Medulla oblongata (tissue), 1 donor: Measurements from ENCODE around the gene PLOD2.
A peak's percentile ranks its signal among the peaks of the same experiment; 100 is the strongest.

Experiments
- DNase-seq: peaks from one replicate; pipeline ENCODE4 v3.0.0-alpha.2; 2015; ENCODE audit errors: extremely low spot score

PLOD2 gene

DNA sequence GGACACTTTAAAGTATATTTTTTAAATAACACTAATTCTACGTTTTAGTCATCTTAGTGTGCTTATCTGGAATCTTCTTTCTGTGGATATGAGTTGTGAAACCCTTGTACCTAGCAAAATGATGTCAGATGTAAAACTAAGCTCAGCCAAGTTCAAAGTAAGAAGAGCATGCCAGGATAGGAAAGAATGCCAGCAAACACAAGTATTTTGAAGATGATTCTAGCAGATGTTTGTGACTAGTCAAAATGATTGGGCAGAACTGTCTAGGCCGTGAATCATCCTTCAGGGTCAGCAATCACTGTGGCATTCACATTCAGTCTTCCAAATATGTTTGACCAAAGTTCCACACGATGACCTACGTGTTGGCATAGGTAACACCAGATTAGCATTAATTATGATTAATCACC is 5.4 kb upstream of the PLOD2 start:
- no peak for DNase-seq

DNA sequence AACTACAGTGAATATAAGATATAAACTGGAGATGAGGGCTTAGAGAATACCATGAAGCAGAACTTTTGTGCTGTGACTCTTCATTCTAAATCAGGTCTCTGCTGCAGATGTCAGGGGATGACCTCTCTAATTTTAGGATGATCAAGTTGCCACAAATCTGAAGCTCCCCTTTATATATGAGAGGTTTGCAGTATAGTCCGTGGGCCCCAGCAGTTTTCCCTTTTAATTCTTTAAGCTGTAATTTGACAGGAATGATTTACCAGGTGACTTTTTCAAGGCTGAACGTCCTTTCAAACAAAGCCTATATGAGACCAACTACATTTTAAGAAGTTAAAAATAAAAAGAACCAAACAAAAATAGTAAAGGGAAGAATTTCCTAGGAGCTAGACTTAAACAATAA is 4.9 kb upstream of the PLOD2 start:
- no peak for DNase-seq

DNA sequence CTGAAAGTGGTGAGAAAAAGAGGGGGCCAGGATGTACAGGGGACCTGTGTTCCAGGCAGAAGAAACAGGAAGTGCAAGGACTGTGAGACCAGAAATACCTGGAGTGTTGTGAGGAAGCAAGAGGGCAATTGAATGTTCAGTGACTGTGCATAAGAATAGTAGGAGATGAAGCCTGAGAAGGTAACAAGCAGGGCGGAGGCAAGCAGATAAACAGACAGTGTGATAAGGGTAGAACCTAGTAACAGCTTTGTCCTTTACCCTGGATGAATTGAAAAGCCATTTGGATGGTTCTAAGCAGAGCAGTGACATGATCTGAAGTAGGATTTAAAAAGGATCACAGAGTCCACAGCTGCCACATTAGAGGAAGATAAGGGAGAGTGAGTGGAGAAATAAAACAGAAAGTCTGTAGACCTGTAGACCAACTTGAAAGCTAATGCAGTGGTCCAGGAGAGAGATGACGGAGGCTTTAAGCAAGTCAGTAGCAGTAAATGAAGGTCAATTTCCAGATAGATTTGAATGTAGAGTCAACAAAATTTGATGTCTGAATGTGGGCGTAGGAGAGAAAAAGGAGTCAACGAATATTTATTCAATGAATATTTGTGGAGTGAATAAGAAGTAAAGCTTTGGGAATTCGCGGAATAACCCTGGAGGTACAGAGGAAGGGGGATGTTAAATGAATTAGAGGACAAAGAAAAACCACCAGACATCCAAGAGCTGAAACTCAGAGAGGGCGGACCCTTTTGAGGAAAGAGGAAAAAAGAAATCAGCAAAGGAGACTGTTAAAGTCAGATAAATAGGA is 4.2 kb upstream of the PLOD2 start:
- no peak for DNase-seq

DNA sequence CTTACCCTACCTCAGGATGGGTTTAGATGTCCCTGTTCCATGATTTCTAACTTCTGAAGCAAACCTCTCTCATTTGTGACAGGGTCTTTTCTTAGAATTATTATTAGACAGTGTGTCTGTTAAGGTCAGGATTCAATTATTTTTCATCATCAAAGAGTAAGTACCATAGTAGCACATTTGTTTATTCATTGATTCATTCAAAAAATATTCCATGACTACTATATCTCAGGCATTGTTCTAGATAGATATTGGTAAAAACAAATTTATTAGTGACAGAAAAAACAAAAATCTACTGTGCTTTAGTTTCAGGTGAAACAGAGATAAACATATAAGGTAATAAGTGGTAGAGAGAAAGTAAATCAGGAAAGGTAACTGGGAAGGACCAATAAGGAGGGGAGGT is 3.5 kb upstream of the PLOD2 start:
- DNase-seq = no peak

DNA sequence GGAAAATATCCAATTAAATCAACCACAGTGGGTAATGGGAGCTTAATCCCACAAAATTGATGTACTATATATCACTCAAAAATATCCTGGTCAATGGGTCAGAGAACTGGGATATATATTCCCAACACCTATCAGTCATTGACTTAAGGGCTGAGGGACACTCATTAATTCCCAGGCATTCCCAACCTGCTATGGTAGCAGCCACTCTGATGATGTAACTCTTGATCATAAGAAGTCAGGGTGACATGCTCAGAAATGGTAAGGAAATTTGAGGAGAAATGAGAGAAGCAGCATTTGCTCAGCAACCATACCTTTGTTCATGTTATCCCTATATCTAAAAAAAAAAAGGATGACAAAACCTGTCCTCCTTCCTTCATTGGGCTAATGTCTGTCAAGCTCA is 3.1 kb upstream of the PLOD2 start:
- no peak for DNase-seq

DNA sequence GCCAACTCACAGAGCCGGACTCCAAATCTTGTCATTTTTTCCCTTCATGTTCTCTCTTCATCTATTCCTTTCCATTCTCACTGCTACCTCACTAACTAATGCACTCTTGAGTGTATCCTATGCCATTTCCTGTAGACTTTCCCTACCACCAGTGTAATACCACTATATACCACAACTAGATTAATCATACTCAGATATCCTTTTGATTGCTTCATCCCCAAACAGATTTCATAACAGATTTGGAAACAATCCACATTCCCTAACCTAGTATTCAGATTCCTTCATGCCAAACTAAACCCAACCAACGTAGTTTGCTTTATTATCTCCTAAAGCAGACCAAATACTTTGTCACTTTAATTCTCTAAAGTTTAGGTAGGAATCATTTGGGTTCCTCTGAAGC is 2.6 kb upstream of the PLOD2 start:
- DNase-seq = no peak

DNA sequence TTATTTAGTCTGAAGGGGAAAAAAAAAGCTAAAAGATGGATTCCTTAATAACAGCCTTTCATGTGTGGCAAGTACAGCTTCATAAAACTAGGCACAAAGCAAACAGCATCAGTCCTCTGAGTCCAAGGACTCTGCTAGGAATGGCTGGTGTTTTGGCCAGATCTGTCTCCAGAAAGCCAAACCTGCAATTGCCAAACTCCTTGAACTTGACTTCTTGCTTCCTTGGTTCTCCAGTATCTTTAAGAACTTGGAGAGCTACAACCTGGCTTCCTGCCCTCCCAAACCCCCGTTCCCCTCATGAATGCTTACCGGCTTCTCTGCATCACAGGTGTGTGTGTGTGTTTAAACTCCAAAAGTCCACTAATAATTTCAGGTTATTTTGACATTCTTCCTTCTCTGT is 1.6 kb upstream of the PLOD2 start:
- no peak for DNase-seq

DNA sequence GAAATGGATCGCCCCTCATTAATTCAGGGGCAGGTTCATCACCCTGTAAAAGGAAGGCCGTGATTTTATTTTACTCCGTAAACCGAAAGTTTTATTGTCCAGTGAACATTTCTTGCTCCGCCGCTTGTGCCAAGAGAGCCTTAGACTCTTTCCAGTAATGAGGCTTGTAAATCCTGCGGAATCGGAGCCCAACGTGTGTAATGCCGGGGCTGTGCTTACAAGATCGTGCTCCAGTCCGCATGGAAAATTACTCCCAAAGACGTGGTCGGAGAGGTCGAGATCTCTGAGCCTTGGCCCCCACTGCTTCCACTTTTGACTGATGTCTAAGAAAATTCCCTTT is 649 bp upstream of the PLOD2 start:
- DNase-seq = peak; percentile 52

DNA sequence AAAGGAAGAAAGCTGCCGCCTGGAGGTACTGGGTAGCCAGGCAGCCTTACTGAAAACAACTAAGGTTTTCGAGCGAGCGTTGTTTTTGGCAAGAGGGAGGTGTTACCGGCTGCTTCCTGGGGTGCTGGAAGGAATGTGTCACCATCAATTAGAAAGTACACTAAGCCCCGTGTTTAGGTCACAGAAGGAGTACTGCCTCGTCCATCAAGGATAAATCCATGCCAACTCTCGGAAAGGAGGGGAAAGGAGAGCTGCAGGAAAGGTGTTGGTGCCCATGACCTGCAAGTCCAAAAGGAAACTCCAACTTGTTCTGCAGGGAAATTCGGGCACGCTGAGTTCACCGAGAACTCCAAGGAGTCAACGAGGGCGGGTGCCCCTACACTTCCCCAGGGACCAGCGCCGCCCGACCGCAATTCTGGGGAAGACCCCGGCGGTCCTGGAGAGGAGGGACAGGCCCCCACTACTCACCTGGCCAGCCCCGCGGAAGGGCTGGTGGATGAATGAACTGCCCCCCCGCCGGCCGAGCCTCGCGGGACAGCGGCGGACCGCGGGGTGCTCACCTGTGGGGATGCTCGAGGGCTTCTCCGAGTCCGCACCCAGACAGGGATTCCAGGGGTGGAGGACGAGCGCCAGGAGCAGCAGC is 542 bp downstream of the PLOD2 start:
- DNase-seq = peak; percentile 76

DNA sequence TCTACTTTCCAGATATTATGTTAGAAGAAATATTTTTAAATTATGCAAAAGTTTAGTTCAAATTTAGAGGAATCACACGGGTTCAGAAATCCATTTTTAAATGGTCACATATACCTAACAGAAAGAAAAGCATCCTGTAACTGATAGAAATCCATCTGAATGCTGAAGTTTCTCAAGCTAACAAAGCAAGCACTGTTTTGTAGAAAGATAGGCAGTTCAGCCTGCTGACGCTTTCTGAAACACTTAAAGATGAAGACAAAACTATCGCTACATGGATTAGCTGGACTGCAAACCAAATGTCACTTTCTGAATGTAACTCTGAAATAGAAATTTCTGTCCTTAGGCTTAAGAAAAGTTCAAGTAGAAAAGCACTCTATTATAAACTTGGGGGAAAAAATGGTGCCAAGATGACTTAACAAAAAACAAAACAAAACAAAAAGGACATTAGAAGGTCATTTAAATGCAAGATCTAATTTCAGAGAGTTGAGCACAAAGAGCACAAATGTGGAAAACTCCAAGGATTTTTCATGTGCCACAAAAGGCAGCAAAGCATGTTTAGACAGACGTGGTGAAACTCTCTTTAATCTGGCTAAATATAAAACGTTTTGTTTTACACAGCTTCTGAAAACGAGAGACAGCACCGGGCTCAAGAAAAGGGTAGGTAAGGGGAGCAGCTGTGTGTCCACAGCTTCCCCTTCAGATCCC is 1.2 kb downstream of the PLOD2 start:
- DNase-seq = peak; percentile 62

DNA sequence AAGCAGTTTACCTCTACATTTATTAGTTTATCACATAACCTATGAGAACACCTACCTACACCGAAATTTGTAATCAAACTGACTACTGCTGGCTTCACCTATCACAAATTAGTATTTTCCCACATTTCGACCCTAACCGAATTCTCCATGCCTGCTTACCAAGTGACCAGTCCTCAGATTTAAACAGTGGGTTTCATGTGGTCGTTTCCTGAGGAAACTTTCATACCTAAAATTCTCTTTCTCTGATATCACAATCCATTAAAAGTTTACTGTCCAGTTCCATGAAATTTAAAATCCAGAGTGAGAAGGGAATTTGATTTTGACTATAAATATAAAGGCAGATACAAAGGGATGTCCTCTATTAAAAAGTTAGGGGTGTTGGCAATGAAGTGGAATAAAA is 1.9 kb downstream of the PLOD2 start:
- DNase-seq = no peak

DNA sequence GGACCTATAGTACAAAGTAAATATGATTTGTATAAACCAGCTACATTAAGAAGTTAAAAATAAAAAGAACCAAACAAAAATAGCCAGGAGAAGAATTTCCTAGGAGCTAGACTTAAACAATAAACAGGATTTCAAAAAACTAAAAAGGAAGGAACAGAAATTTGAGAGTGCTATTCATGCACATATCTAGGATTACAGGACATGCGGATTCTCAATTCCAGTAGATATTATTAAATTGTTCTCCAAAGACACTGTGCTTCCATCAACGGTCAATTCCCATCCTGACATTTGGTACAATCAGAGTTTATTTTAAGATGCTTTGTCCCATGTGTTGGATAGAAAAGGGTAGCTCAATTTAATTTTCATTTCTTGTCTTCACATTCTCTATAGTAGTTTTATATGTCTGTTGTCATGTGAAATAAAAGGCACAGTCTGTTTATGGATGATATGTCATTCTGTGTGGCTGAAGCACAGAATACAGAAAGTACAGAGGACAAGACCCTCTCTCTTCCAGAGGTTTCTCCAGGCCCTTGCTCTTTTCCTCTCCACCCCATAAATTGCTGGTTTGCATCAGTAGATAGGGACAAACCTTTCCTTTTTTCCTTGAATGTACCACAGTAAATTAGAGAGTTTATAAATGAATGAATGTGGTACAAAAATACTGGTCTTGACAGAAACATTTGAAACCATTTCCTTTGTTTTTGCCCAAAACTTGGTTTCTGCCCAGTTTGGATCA is 3.5 kb downstream of the PLOD2 start:
- DNase-seq = no peak

DNA sequence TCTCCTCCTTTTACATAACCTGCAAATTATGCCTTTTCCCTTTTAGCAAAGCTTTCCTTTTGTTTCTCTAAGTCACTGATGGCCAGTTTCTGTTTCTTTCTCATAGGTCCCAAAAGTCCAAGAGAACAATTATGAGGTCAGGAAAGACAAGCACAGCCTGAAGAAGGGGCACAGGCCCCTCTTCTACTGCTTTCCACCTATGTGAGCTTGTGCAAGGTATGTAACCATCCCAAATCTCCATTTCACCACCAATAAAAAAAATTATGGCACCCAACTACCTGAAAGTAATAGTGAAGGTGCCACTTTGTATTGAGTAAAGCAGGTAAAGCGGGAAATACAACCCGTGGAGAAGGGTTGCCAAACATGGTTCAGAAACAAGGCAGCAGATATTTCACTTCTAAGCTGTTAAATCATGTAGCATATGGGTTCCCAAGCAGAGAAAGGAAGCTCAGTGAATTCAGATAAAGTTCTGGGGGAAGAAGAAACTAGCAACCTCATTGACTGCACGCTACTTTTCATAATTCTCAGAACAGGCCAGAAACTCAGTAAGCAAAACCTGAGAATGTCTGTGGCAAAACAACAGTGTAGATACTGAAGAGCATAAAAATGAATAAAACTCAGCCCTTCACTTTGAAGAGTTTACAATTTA is 4.2 kb downstream of the PLOD2 start:
- peak; percentile 32 for DNase-seq

DNA sequence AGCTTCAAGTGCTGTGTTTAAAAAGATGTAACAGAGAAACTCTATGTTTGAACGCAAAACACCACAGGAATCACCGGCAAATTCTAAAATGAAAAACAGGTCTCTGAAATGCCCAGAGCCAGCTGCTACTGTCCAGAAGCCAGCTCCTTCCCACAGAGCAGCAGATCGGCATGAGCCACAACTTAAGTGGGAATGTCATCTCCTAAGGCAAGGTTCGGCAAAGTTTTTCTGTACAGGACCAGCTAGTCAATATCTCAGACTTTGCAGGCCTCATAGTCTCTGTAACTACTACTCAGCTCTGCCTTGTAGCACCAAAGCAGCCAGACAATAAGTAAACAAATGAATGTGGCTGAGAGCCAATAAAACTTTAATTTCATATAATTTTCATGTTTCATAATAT is 4.9 kb downstream of the PLOD2 start:
- peak; percentile 56 for DNase-seq

DNA sequence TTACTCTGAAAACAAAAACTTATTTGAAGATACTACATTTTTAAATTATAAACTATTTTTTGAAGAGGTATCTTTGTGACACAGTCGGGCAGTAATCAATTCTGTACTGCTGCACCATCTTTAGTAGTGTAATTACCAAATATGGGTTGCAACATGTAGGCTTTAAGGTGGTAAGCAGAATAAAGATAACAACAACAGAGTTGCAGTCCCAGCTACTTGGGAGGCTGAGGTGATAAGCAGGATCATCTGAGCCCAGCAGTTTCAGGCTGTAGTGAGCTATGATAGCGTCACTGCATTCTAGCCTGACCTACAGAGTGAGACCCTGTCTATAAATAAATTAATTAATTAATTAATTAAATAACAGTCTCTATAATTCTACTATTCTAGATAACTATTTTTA is 6.0 kb downstream of the PLOD2 start:
- DNase-seq = no peak

DNA sequence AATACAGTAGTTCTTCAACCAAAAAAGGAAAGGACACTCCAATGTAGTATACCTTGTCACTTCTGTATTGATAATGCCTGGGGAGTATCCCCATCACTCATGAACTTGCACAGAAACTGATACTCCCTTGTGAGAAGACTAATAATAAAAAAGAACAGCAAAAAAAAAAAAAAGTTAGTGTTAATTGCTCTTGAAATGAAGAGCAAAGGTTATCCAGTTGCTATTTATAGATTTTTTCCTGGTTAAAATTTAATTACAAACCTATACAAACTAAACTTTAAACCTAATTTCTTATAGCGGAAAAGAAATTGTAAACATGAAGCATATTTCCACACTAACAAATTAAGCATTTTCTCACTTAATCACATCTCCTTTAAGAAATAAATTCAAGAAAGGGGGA is 6.7 kb downstream of the PLOD2 start:
- DNase-seq = no peak

DNA sequence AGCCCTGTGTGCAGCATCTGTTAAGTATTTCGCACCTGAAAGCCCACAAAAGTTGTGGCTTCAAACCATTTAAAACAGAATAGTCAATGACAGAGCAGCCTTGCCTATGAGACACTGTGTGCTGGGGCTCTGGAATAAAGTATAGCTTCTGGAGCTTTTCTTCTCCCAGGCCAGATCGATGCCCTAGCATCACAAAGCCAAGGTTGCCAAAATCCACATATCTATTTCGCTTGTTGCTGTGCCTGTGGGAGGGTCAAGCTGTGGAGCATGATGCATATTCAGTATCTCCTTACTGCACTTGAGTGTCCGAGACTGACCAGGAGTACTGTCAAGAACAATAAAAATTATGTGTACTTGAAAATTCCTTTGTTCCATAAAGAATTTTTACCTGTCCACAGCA is 7.6 kb downstream of the PLOD2 start:
- no peak for DNase-seq

DNA sequence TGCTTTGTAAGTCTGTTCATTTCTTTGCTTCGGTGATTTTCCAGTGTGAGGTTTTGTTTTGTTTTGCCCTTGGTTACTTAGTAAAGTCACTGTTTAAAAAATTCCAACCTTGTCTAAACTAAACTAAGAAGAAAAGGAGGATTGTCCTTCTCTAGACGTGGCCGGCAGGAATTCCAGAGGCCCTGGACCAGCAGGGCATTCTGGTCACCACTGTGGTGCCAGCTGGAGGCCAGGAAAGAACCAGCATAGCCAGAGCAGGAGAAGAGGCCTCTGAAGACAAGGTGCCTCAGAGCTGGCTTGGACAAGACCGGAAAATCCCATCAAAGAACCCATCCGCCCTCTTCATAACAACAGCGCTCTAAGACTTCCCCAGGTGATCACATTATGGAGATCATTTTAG is 8.2 kb downstream of the PLOD2 start:
- DNase-seq = no peak

DNA sequence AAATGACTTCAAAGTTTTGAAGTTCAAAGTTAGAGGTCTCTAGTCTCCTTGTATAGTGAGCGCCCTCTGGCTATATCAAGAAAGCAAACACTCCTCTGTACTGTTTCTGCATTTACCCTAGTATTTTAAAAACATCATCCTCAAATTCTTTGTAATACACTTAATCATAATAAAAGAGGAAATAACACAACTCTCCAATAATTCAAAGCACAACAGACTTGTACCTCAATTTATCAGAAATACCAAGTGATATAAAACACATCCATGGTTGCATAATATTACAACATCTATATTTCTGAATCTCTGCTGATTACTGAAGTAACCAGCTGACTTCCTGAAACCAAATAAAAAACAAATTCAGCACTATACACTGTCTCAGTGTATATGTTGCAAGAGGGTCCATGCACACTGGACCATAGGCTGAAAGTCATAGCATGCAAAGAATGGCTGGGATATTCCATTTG is 12.5 kb downstream of the PLOD2 start:
- DNase-seq = no peak

DNA sequence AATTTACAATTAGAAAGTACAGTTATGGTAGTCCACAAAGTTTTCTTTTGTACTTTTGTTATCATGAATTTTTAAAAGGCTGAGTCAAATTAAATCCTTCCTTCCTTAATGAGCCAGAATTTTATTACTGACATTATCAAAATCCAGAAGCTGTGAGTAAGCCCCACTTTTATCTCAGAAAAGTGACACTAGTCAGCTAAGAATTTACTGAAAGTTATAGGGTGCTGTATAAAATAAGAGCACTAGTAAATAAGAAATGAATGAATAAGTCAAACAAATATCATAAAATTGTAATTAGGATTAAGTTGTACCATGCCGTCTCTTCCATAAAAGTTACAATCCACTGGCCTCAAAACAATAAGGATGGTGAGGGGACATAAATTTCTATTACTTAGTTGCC is 15.3 kb downstream of the PLOD2 start:
- DNase-seq = no peak

DNA sequence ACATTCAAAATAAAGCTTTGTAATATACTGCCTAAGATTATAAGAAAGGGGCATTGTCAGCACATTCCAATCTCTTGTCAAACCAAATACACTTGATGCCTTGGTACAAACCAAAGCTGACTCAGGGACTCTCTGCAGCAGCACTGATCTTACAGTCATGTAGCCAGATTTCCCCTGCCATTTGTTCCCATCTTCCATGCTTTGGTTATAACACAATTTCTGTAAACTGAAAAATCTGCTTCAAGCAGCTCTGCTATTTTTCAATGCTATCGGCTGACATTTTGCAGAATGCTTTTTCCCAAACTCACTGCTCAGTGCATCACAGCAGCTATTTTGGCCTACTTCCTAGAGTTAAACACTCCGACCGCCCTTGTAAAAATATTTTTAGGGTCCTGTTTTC is 18.2 kb downstream of the PLOD2 start:
- DNase-seq = peak; percentile 50

DNA sequence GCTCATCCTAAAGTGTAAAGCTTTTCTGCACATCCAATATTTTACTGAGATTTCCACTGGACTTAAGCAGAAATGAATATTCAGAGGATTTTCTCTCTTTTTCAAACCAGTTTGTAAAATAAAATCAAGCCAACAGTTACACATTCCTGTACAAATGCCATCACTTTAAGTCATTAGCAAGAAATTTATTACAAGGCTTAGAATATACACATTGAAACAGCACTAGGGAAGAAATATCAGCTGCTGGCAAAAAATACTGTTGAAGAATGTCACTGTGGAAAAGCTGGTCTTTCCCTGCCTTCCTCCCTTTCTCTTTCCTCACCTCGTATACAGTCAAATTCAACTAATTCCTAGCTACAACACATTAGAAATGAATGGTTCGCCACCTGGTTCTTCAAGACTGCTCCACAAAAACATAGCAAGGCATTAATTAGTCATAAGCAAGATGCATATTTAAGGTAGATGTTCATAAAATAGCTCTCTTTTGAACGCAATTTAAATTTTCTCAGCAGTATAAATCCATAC is 21.3 kb downstream of the PLOD2 start:
- DNase-seq = no peak
